ENCODE results near the gene POFUT2.

Gene POFUT2

DNA sequence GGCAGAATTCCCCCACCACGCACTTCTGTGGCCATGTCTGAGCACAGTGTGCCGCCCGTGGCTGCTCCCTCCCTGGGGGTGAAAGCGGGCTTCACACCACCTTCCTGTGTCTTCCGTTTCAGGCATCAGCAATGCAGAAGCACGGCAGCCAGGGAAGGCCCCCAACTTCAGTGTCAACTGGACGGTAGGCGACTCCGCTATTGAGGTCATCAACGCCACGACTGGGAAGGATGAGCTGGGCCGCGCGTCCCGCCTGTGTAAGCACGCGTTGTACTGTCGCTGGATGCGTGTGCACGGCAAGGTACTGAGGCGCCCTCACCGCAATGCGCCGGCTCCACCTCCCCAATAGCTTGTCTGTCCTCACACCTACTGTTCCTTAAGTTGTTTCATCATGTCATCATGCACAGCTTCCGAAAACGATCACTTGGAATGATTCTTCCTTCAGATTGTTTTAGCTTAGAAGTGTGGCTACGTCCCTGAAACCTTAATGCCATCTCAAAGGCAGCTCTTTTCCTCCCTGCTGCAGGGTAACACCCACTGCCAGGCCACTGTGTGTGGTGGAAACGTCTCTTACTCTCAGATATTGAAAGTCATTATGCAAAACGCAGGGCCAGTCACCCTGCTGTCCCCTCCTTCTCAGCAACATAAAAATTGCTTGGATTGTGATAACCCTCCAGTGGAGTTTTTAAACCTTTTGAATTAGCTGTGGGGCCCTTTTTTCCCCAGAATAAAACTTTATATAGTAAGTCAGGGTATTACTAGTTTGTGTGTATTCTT lies 66.8 kb downstream of the POFUT2 start:
- TF ChIP-seq GABPA (IDR thresholded peaks at IDR 0.05; ENCODE audit: low read depth) = no peak
- TF ChIP-seq SPI1 (IDR thresholded peaks at IDR 0.05; ENCODE audit: borderline replicate concordance, low read depth) = no peak
- no peak for TF ChIP-seq POLR2AphosphoS5 (IDR thresholded peaks at IDR 0.05; ENCODE audit: low read depth)
- TF ChIP-seq, protein P1, sequence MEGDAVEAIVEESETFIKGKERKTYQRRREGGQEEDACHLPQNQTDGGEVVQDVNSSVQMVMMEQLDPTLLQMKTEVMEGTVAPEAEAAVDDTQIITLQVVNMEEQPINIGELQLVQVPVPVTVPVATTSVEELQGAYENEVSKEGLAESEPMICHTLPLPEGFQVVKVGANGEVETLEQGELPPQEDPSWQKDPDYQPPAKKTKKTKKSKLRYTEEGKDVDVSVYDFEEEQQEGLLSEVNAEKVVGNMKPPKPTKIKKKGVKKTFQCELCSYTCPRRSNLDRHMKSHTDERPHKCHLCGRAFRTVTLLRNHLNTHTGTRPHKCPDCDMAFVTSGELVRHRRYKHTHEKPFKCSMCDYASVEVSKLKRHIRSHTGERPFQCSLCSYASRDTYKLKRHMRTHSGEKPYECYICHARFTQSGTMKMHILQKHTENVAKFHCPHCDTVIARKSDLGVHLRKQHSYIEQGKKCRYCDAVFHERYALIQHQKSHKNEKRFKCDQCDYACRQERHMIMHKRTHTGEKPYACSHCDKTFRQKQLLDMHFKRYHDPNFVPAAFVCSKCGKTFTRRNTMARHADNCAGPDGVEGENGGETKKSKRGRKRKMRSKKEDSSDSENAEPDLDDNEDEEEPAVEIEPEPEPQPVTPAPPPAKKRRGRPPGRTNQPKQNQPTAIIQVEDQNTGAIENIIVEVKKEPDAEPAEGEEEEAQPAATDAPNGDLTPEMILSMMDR (IDR thresholded peaks at IDR 0.05; ENCODE audit: insufficient read depth, low read length) = no peak
- TF ChIP-seq, protein P2, sequence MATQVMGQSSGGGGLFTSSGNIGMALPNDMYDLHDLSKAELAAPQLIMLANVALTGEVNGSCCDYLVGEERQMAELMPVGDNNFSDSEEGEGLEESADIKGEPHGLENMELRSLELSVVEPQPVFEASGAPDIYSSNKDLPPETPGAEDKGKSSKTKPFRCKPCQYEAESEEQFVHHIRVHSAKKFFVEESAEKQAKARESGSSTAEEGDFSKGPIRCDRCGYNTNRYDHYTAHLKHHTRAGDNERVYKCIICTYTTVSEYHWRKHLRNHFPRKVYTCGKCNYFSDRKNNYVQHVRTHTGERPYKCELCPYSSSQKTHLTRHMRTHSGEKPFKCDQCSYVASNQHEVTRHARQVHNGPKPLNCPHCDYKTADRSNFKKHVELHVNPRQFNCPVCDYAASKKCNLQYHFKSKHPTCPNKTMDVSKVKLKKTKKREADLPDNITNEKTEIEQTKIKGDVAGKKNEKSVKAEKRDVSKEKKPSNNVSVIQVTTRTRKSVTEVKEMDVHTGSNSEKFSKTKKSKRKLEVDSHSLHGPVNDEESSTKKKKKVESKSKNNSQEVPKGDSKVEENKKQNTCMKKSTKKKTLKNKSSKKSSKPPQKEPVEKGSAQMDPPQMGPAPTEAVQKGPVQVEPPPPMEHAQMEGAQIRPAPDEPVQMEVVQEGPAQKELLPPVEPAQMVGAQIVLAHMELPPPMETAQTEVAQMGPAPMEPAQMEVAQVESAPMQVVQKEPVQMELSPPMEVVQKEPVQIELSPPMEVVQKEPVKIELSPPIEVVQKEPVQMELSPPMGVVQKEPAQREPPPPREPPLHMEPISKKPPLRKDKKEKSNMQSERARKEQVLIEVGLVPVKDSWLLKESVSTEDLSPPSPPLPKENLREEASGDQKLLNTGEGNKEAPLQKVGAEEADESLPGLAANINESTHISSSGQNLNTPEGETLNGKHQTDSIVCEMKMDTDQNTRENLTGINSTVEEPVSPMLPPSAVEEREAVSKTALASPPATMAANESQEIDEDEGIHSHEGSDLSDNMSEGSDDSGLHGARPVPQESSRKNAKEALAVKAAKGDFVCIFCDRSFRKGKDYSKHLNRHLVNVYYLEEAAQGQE (IDR thresholded peaks at IDR 0.05; ENCODE audit: insufficient replicate concordance, low read depth) = no peak
- no peak overlapping the region for H3K27ac ChIP-seq (replicated peaks)
- no peaks in the 10 kb centered on the region for H3K27me3 ChIP-seq (ENCODE audit: insufficient read depth, poor library complexity, severe bottlenecking)
- H3K4me3 ChIP-seq (replicated peaks; ENCODE audit: insufficient read depth, low read length) = no peak overlapping the region
- no peak for DNase-seq (ENCODE audit: low read depth in 1 of 2, low spot score in 1 of 2)

DNA sequence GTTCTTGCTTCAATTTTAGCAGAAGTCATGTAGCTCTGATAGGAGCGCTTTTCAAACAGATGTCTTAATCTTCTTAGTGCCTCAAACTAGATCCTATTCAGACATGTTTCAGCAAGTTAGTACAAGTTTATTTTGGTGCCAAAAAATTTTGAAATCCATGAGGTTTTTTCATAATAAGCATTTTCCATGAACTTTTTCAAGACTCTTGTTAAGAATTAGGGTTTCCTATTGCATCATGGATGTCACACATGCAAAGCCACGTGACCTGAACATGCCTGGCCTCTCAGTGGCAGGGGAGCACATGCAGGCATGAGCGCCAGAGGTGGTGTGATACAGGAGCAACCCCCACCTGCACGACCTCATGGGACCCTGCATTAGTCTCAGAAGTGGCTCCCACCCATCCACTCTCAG lies 67.6 kb downstream of the POFUT2 start:
- TF ChIP-seq SPI1 (IDR thresholded peaks at IDR 0.05; ENCODE audit: borderline replicate concordance, low read depth) = no peak
- TF ChIP-seq, protein P1 (IDR thresholded peaks at IDR 0.05; ENCODE audit: insufficient read depth, low read length) = no peak
- no peak for DNase-seq (ENCODE audit: low read depth in 1 of 2, low spot score in 1 of 2)

DNA sequence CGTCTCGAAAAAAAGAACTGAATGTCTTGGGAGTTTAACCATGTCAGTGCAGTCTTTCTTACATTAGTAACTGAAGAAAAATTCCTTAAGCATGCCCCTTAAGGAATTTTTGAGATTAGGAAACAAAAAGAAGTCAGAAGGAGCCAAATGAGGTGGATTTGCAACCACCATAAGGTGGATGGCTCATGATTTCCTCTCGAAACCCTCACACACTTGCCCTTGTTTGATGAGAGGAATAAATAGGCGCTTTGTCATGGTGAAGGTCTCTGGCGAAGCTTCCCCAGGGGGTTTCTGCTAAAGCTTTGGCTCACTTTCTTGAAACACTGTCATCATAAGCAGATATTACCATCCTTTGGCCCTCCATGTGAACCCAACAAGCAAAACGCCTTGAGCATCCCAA lies 68.2 kb downstream of the POFUT2 start:
- no peak for DNase-seq (ENCODE audit: low read depth in 1 of 2, low spot score in 1 of 2)
- Histone ChIP-seq H3K27me3 (ENCODE audit: insufficient read depth, poor library complexity, severe bottlenecking) (no peaks in the 10 kb centered on the region), H3K4me3 (replicated peaks; ENCODE audit: insufficient read depth, low read length) (no peak overlapping the region), H3K27ac (replicated peaks) (no peak overlapping the region)
- TF ChIP-seq, protein P2 (IDR thresholded peaks at IDR 0.05; ENCODE audit: insufficient replicate concordance, low read depth) = no peak
- TF ChIP-seq POLR2AphosphoS5 (IDR thresholded peaks at IDR 0.05; ENCODE audit: low read depth) (no peak), SPI1 (IDR thresholded peaks at IDR 0.05; ENCODE audit: borderline replicate concordance, low read depth) (no peak), GABPA (IDR thresholded peaks at IDR 0.05; ENCODE audit: low read depth) (no peak)
- TF ChIP-seq, protein P1 (IDR thresholded peaks at IDR 0.05; ENCODE audit: insufficient read depth, low read length) = no peak

More for the DNA sequence above, 67.6 kb downstream of the POFUT2 start:
- H3K27me3 ChIP-seq (ENCODE audit: insufficient read depth, poor library complexity, severe bottlenecking) = no peaks in the 10 kb centered on the region
- H3K4me3 ChIP-seq (replicated peaks; ENCODE audit: insufficient read depth, low read length) = no peak overlapping the region
- H3K27ac ChIP-seq (replicated peaks) = no peak overlapping the region
